Measurements from ENCODE around the gene UBAC1. TPM values are rescaled to one million over a fixed set of nuclear protein-coding genes. Genes with fewer than 3 reads are reported as not detected.
"Not testable (repeated sequence)": the region's sequence is repeated elsewhere in the genome, so short reads cannot be mapped to it uniquely, and the experiment has no call there.

UBAC1 gene
- total RNA-seq, 1 experiment from 2014 or later: 55.4 TPM

- H3K27ac Mint-ChIP-seq (ENCODE audit: unreplicated experiment): no peak overlapping the region
- no peaks in the 10 kb centered on the region for H3K27me3 ChIP-seq (replicated peaks; ENCODE audit: control insufficient read depth, insufficient read depth, low read length)
- no peaks in the 10 kb centered on the region for H3K9me3 ChIP-seq
- no peaks in the 10 kb centered on the region for H3K4me1 ChIP-seq
- no peaks in the 10 kb centered on the region for H3K36me3 Mint-ChIP-seq (ENCODE audit: insufficient read depth, unreplicated experiment)
- H3K4me1 Mint-ChIP-seq (ENCODE audit: low read depth, unreplicated experiment): peaks cover 11% of the 10 kb centered on the region
- TF ChIP-seq, protein P1, sequence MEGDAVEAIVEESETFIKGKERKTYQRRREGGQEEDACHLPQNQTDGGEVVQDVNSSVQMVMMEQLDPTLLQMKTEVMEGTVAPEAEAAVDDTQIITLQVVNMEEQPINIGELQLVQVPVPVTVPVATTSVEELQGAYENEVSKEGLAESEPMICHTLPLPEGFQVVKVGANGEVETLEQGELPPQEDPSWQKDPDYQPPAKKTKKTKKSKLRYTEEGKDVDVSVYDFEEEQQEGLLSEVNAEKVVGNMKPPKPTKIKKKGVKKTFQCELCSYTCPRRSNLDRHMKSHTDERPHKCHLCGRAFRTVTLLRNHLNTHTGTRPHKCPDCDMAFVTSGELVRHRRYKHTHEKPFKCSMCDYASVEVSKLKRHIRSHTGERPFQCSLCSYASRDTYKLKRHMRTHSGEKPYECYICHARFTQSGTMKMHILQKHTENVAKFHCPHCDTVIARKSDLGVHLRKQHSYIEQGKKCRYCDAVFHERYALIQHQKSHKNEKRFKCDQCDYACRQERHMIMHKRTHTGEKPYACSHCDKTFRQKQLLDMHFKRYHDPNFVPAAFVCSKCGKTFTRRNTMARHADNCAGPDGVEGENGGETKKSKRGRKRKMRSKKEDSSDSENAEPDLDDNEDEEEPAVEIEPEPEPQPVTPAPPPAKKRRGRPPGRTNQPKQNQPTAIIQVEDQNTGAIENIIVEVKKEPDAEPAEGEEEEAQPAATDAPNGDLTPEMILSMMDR (IDR thresholded peaks at IDR 0.05; ENCODE audit: insufficient read depth in 1 of 2, low read depth in 1 of 2, low read length in 1 of 2, severe bottlenecking in 1 of 2, unreplicated experiment in 1 of 2): no peak
- H3K4me3 Mint-ChIP-seq (ENCODE audit: unreplicated experiment): no peak overlapping the region
- POLR2A ChIA-PET: no interaction called here
- no TSS peak for BruUV-seq (replicated peaks)
- no peak overlapping the region for H3K4me3 ChIP-seq (ENCODE audit: low read depth, low read length)
- CTCF ChIA-PET: no interaction called here
- peaks cover 27% of the 10 kb centered on the region for H3K9me3 Mint-ChIP-seq (ENCODE audit: unreplicated experiment)
- no peaks in the 10 kb centered on the region for H3K27me3 Mint-ChIP-seq (ENCODE audit: insufficient read depth, unreplicated experiment)
- intact Hi-C loops (cut with micrococcal nuclease; ENCODE audit: unreplicated experiment): no loop called here
- no peaks in the 10 kb centered on the region for H3K36me3 ChIP-seq (ENCODE audit: control insufficient read depth, insufficient read depth, low read length)
- no peak for DNase-seq
Observed at GRCh38 chr9:135895202-135895848, 65.8 kb downstream of the UBAC1 start.

- no peaks in the 10 kb centered on the region for H3K36me3 ChIP-seq (ENCODE audit: control insufficient read depth, insufficient read depth, low read length)
- no peak overlapping the region for H3K4me3 ChIP-seq (ENCODE audit: low read depth, low read length)
- no peaks in the 10 kb centered on the region for H3K9me3 ChIP-seq
- H3K27ac Mint-ChIP-seq (ENCODE audit: unreplicated experiment): no peak overlapping the region
- ChIA-PET POLR2A (interaction anchor here (0.6 kb wide), 1 partner anchor 14 kb away, joined by 4 read pairs; the partner anchor contains the start of gene CAMSAP1), CTCF (no interaction called here)
- intact Hi-C loops (cut with micrococcal nuclease; ENCODE audit: unreplicated experiment): no loop called here
- no peak overlapping the region for H3K4me3 Mint-ChIP-seq (ENCODE audit: unreplicated experiment)
- no peaks in the 10 kb centered on the region for H3K27me3 Mint-ChIP-seq (ENCODE audit: insufficient read depth, unreplicated experiment)
- H3K9me3 Mint-ChIP-seq (ENCODE audit: unreplicated experiment): peaks cover 10% of the 10 kb centered on the region
- H3K4me1 Mint-ChIP-seq (ENCODE audit: low read depth, unreplicated experiment): peaks cover 11% of the 10 kb centered on the region
- TF ChIP-seq, protein P1 (IDR thresholded peaks at IDR 0.05; ENCODE audit: insufficient read depth in 1 of 2, low read depth in 1 of 2, low read length in 1 of 2, severe bottlenecking in 1 of 2, unreplicated experiment in 1 of 2): no peak
- no peak for DNase-seq
- no peaks in the 10 kb centered on the region for H3K36me3 Mint-ChIP-seq (ENCODE audit: insufficient read depth, unreplicated experiment)
- no TSS peak for BruUV-seq (replicated peaks)
- no peaks in the 10 kb centered on the region for H3K27me3 ChIP-seq (replicated peaks; ENCODE audit: control insufficient read depth, insufficient read depth, low read length)
- H3K4me1 ChIP-seq: no peaks in the 10 kb centered on the region
Observed at GRCh38 chr9:135893104-135893503, 68.1 kb downstream of the UBAC1 start.

- H3K4me1 ChIP-seq; H3K4me3 ChIP-seq (ENCODE audit: low read depth, low read length); H3K9me3 ChIP-seq; H3K9me3 Mint-ChIP-seq (ENCODE audit: unreplicated experiment); H3K4me3 Mint-ChIP-seq (ENCODE audit: unreplicated experiment); DNase-seq; H3K36me3 ChIP-seq (ENCODE audit: control insufficient read depth, insufficient read depth, low read length); intact Hi-C loops (cut with micrococcal nuclease; ENCODE audit: unreplicated experiment); H3K27me3 ChIP-seq (replicated peaks; ENCODE audit: control insufficient read depth, insufficient read depth, low read length); CTCF ChIA-PET; H3K27me3 Mint-ChIP-seq (ENCODE audit: insufficient read depth, unreplicated experiment); H3K27ac Mint-ChIP-seq (ENCODE audit: unreplicated experiment); BruUV-seq (replicated peaks); H3K36me3 Mint-ChIP-seq (ENCODE audit: insufficient read depth, unreplicated experiment): not testable (repeated sequence)
- POLR2A ChIA-PET: interaction anchor here (0.6 kb wide), 1 partner anchor 15 kb away, joined by 4 read pairs; the partner anchor contains the start of gene CAMSAP1
- H3K4me1 Mint-ChIP-seq (ENCODE audit: low read depth, unreplicated experiment): peaks cover 13% of the 10 kb centered on the region
Observed at GRCh38 chr9:135892327-135892726, 68.8 kb downstream of the UBAC1 start.

Data from Caco-2 (cell line).